Hippocampal formation (tissue), 2 donors: Measurements from ENCODE around the gene TSPAN9.
A peak's percentile ranks its signal among the peaks of the same experiment; 100 is the strongest.

ENCODE experiments used
- DNase-seq, 2 donors: peaks; one replicate each; lab custom pipeline; 2025; lab: John Stamatoyannopoulos, UW

TSPAN9 gene

DNA sequence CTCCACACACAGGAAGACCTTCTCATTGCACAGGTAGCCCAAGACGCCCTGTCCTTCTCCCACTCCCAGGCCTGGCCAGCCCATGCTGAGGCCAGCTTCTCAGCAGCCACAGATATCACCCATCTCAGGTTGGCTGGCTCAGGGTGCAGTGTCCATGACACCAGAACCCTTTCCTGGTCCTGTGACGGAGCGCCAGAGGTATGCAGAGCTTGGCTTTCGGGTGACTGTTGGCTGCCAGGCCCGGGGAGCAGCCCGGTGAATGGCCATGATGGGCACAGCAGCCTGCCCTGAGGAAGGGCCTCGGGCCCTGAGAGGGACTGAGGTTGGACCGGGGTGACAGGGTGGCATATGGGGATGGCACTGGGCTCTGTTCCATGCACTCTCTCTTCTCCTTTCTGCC lies 173.4 kb downstream of the TSPAN9 start:
- no peak for DNase-seq

DNA sequence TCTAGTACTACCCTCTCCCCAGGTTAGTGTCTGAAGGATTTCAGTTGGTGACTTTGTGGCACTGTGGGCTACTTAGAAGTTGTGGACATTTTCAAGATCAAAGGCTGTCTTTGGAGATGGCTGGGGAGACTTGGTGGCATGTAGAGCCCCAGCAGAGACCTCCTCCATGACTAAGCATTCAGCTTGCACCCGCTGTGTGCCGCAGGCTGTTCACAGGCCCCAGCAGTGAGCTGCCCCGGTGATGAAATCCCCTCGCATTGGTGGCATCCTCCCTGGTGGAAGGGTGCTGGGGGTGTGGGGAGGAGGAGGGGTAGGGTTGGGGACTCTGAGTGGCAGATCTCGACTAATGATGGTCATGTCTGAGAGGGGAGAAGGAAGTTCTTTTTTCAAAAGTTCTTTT lies 173.9 kb downstream of the TSPAN9 start:
- DNase-seq, result no peak

DNA sequence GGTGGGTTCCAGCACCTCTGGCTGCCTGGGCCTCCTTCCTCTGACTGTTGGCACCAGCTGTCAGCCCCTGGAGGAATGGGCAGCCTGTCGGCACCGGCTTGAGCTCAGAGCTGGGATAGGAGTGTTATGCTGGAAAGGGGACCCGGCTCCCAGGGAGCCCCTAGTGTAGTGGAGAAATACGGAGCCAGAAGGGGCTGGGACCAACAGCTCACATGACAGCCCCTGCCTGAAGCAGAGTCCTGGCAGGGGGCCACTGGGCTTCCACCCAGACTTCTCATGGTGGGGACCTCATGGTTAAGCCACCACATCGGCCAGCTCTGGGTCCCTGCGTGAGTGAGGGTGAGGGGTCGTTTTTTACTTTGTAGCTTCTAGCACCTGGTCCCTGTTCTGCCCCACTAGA lies 174.5 kb downstream of the TSPAN9 start:
- DNase-seq, result no peak

DNA sequence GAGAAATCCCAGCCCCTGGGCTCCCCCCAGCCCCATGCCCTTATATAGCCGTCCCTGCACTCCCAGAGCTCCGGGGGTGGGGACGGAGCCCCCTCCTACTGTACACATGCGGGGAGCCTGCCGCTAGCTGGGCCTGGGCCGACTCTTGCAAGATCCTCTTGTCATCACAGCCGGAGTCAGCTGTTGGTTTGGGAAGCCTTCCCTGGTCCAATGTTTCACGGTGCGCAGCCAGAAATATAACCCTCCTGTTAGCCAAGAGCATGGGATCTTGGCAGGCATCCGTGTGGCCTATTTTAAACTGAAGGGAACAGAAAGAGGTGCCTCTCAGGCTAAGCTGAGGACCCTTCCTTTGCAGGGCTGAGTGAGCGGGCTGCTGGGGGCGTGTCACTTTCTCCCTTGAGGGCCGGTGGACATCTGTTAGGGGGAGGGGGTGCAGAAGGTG lies 175.3 kb downstream of the TSPAN9 start:
- DNase-seq, result peak; percentile 33 to 74

DNA sequence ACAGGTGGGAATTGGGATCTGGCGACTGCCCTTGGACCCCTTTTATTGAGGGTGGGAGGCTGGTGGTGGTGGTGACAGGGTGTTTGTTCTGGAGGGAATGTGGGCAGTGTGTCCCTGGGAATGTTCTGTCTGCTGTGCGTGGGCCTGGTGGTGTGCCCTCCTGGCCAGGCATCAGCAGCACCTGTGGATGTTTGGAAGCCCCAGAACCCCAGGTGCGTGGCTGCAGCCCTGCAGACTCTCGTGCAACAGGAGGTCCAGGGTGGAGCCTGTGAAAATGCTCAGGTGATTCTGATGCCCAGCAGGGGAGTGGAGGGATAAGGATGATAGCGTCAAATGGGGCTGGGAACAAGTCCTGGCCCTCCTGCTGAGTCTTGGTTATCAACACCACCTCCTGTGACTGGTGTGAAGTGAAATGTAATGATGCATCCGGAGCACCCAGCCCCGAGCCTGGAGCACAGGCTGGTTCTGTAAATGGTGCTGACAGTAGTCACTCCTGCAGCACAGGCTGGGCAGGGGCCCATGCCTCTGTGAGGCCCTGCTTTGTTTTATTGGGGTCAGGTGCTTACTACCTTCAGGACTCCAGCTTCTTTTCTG lies 176.6 kb downstream of the TSPAN9 start:
- DNase-seq, result no peak

DNA sequence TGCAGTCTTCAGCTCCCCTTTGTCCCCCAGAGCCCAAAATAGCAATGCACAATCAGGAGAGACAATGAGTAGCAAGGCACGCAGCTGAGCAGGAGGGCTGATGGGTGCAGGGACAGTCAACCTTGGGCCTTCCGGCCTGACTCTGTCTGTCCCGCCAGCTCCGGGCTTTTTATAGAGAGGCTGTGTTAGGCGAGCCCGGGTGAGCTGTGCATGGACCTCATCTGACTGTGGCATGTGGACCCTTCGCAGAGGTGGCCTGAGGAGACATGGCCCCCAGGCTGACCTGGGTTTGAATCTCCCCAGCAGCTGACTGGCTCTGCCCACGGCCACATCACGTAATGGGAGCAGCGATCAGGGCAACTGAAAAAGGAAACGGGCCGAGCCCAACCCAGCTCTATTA lies 177.9 kb downstream of the TSPAN9 start:
- no peak for DNase-seq

DNA sequence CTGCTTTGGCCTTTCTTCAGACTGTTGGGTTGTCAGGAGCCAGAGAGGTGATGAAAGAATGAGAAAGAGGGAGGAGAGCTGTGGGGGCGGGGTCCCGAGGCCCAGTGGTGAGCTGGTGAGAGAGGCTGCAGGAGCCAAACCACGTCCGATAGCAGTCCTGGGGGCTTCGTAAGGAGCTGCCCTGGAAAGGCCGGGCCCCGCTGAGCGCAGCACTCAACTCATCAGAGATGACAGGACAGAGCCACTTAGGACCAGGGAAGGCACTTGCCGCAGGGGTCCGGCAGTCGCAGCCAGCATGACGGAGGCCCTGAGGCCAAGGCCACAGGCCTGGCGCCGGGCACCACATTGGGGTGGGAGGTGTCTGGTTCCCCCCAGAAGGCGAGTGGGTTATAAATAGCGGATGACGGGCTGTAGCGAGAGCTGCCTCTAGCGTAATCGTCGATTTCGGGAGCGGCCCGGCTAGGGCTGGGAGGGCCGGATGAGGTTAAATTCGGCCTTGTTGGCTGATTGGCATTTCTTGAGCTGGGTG lies 179.0 kb downstream of the TSPAN9 start:
- DNase-seq, result no peak

DNA sequence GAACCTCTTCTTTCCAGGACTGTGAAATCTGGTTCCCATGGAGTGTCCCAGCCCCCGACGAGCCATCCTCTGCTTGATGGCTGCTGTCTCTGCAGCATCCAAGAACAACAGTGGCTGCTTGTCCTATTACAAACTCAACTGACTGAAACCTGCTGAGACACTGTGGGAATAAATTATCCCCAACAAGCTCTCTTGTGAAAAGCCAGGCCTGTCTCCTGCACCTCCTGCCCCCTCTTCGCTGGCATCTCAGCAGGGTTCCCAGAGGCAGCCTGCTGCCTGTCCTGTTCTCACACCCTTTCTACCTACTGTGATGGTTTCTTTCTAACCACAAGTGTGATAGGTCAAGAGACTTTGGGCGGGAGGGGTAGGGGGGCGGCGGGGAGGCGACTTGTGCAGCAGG lies 180.2 kb downstream of the TSPAN9 start:
- no peak for DNase-seq

DNA sequence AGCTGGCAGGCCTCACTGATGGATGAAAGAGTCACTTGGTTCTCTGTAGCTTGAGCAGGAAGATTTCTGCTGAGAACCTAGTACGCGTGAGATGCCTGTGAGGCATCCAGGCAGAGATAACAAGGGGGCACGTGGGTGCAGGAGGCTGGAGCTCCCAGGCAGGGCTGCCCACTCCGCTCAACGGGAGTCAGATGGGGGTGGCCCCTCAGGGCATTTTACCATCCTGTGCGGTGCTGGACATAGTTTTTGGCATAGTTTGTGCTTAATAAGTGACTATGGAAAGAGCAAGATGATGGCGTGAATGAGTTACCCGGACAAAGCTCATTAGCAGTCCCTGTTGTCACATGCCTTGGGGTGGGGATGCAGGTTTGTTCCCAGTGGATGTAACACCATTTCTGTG lies 182.8 kb downstream of the TSPAN9 start:
- DNase-seq, result no peak

DNA sequence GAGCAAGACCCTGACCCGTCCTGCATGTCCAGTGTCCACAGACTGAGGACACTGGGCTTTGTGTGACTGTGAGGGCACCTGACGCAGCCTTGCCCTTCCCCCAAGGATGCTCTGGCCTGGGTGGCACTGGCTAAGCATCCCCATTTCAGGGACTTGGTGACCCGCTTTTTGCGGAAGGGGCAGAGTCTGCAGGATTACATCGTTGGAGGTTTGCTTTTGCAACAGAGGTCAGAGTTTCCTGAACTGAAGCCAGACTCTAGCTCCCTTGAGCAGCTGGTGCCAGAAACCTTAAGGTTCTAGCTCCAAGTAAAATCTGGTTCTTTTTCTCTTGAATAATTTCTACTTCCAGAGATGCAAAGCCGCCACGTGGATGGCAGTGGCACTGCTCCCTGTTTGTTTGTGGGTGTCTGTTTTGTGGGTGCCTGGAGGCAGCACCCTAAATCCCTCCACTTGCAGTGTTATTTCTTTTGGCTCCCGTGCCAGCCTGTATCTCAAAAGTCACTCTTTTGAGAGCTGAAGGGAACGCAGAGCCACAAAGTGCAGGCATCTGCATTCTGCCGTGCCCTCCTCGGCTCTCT lies 184.7 kb downstream of the TSPAN9 start:
- DNase-seq, result no peak

DNA sequence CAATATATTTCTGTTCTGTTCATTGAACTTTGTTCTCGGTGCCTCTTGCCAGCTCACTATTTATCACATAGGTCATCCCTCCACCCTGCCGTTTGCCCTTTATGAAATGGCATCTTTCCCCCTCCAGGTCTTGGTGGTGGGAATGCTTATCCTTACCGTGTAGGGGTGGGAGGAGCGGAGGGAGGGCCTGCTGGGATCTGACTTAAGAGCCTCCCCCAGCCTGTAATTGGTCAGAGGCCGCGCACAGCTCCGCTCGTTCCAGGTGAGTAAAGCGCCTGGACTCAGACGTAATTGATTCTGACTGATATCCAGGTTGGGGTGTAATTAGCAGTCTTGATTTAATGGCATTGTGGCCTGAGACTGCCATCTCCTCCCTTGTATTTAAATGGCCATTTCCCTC lies 185.3 kb downstream of the TSPAN9 start:
- DNase-seq, result no peak

DNA sequence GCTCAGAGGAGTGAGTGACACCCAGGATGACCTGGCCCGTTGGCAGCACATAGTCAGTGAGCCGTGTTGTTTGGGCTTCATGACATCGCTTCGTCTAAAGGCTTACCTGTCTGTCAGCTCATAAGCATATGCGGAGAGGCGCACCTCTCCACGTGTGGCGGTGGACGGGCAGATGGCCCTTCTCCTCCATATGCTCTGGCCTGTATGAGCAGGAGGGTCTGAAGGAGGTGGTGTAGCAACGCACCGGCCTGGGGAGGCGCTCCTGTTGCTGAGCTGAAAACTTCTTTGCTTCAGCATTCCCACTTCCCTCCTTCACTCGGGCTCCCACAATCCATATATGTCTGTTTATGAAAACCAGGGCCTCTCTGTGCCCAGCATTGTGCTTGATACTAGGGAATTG lies 186.1 kb downstream of the TSPAN9 start:
- no peak for DNase-seq

DNA sequence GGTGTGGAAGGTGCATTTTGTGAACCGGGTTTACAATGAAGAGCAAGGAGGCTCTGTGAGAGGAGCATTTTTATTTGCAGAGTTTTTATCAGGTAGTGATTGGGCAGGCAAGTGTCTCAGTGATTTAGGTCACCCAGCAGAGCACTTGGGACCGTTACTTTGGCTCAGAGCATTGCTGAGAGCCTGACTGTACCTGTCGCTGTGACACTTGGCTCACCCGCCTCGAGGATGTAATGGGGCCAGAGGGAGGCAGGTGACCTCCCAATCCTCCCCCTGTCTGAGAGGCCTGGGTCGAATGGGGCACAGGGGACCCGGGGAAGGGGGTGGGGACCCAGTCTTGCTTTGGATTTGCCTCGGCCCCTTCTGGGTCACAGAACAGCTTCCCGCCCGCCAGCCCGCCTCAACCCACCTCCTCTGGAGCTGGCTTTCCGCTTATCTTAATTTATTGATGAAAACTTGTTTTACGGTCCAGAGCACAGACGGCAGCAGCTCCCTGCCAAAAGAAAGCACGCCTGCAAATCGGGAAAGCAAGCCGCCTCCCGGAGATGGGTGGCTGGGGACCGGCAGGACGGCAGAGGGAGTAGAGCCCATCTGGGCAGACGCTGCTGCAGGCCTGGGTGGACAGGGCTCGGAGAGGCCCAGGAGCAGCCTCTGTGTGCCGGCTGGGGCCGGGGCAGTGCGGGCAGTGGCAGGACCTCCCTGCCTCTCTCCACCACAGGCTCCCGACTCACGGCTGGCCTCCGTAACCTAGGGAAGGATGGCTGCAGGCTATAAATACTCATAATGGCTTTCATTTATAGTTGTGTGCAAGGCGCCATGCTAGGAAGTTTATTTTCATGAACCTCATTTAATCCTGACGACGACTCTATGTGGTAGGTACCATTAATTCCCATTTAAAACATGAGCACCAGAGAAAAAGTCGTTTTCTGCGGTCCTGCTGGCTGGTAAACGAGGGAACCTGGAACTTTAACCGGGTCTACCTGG lies 187.1 kb downstream of the TSPAN9 start:
- DNase-seq, result no peak

DNA sequence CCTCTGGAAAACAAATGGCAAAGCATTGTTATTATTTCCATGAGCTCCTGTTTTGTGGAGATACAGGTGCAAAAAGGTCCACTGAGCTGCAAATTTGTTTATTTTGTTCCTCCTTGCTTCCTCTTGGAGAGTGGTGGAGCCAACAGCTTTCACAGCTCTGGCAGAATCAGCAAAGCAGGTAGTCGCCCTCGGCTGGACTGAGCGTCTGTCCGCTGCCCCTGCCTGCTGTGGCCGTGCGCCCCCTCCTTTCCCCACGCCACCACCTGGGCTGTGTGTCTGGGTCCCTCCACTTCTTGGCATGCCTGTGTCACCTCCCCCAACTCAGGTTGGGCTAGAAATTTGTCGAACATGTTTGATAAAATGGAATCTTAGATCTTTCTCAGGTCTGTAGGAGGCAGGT lies 188.2 kb downstream of the TSPAN9 start:
- no peak for DNase-seq

DNA sequence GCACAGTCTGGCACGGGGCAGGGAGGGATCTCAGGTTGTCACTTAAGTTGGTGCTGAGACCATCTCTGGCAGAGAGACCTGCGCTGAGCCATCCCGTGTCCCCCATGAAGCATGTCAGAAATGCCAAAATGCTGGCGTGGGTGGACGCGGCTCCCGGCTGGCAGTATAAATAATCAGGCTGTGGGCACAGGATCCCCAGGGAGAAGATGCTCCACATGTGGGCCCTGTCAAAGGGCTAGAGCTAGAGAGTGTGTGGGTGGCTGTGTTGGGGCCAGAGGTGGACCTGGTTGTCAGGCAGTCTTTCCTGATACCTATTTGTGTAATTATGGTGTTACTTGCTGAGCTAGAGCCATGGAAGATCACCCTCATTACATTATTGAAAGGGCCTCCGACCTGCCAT lies 189.5 kb downstream of the TSPAN9 start:
- no peak for DNase-seq

DNA sequence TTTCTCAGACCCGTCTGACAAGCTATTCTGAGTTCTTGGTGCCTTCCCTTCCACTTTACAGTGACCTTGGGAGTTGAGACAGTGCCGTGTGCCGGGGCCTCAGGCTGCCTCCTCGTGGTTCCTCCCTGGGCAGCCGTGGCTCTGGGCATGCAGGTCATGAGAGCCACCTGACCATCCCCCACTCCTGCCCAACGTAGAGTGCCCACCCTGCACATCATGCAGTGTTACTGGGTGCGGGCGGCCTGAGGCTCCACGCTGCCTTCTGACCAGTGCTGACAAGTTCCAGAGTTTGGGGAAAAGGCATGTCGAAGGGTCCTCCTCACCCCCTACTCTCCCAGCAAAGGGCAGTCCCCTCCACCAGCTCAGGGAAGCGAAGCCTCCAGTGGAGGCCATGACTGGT lies 190.5 kb downstream of the TSPAN9 start:
- DNase-seq, result no peak

DNA sequence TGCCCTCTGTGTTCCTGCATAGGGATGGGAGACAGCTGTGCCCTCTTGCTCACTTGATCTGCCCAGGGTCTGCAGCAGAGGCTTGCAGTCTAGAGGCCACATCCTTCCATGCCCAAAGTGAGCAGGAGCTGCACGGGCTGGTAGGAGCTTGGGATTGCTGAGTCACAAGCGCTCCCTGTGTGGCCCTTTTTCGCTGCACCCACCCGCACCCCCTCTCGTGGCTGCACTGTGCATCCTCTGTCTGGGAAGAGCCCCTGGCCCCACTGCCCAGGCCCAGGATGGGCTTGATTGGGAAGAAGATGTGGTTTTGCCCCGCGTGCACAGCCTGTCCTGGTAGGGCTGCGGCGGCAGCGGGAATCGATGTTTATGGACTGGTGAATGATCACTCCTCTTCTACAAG lies 192.4 kb downstream of the TSPAN9 start:
- no peak for DNase-seq

DNA sequence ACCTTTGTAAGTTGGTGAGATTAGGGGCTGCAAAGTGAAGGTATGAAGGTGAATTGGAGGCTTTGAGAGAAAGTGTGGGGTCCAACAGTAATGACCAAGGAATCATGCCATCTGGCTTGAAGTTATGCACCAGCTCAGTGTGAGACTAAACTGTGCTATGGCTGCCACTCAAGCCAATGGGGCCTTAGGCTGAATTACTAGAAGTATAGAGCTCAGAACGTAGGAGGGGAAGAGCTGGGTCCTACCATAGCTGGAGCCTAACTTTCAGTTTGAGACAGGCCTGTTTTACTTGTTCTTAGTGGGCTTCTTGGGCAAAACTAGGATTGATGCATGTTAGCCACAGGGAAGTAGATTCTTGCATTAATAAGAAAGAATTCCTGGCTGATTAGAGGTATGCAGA lies 194.0 kb downstream of the TSPAN9 start:
- DNase-seq, result no peak

DNA sequence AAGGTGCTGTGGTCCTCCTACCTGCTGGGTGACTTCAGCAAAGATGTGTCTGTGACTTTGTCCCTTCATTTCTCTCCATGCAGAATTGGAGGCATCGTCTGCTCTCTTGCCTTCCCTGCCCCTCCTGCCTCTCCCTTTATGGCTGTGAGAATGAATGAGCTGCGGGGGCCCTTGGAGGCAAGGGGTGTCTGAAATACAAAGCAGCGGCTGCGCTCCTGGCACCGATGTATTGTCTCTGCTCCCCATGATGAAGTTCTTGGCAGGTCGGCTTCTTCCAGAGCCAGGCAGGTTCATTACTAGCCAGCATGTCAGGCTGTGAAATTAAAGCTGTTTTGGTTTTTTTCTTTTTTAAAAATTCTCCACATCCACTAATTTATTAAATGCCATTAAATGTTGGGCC lies 194.5 kb downstream of the TSPAN9 start:
- no peak for DNase-seq

DNA sequence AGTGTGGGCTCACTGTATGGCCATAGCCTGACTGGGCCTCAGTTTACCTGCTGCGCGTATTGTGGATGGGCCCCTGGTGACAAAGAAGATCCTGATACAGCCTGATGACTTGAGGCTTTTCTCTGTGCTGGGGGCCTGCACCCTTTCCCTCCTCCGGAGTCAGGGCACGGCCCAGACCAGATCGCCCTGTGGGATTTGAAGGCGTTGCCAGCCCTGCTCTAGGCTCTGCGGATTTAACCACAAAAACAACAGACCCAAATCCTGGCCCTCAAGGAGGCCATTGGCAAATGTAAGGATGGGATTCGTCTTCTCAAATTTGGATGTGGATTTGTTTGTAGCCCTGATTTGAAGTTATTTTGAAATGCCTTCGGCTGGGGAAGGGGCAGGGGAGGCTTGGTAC lies 195.8 kb downstream of the TSPAN9 start:
- no peak for DNase-seq

DNA sequence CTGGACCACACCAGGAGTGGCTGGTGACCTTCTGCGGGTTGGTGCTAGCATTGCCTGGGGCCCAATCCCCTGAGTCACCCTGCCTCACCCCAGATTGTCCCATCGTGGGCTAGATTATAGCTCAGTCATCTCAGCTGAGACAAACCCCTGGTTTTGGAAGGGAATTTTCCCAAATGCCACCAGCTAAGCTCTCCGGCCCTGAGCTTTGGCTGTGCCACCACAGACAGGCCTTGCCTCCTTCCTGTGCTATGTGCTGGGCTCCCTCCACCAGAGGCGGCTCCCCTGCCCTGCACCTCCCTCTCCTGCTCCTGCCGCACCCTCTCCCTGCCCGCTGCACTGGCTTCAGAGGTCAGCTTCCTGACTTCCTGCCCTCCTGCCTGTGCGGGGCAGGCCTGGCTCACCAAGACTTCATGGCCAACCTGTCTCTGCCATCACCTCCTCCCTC lies 196.3 kb downstream of the TSPAN9 start:
- DNase-seq, result no peak

DNA sequence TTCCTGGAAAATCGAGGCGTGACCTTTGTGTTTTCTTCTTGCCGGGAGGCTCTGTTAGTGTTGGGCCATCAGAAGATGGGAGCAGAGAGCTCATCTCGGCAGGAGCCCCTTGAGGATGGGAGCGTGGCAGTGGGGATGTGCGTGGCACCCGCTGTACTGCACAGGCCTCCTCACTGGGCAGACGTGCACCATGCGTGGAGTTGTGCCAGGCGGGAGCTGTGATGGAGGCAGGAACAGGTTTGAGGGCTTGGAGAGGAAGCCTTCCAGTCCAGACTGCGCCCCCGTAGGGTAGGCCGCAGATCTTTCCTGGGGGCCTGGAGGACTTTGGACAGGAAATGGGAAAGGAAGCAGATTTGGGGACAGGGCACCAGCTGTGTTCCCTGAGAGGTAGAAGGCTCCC lies 197.5 kb downstream of the TSPAN9 start:
- no peak for DNase-seq
